Left hindlimb (tissue), 1 donor: ENCODE results near the gene SLC5A11.
"Not testable (repeated sequence)": the region's sequence is repeated elsewhere in the genome, so short reads cannot be mapped to it uniquely, and the experiment has no call there.

ENCODE experiments used
- DNase-seq: peaks from one replicate; pipeline ENCODE4 v3.0.0-alpha.2; 2018

Gene SLC5A11

DNA sequence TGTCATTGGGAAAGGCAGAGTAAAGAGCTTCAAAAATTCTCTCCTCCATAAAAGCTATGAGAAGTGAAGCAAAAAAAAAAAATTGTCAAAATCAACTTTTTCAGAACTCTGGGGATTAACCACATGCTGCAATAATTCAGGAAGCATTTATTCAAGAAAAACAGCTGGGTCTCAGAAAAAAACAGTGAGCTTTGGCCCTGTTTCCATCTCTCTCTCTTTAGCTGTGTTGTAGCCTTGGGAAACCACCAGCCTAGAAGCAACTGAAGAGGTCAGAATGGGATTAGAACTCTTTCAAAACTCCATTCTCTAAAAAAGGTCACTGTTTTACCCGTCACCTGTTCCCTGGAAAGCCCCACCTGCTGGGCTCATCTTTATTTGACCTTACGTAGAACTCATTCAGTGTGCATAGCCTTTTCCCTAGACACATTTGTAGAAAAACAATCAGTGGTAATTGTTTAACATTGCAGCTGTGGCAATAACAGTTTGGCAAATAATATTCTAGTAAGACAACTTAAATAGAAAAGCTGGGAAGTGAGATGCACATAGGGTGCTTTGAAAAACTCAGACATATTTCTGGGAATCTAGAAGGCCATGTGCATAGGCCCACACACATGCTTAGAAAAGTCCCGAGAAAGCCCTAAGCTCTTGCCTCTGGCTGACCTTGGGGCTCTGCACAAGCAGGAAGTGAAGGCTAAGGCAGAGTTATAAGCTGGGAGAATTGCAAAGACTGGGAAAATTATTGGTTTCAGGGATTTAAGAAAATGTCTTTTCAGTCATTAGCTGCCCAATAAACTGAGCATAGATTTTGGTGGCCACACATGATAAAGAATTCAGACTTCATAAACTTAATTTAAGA, 18.0 kb downstream of the SLC5A11 start:
- no peak for DNase-seq

DNA sequence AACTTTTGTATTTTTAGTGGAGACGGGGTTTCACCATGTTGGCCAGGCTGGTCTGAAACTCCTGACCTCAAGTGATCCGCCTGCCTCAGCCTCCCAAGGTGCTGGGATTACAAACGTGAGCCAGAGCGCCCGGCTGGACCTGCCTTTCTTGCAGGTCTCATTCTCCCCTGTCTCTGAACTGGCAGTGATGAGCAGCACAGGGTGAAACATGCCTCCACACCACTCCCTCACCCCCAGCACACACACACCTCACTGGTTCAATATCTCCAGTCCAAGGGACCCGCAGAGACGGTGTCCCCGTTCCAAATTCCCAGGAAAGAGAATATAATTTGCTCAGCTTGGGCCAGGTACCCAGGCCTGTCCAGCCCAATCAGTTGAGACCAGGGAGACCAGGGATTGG, 23.3 kb downstream of the SLC5A11 start:
- no peak for DNase-seq

DNA sequence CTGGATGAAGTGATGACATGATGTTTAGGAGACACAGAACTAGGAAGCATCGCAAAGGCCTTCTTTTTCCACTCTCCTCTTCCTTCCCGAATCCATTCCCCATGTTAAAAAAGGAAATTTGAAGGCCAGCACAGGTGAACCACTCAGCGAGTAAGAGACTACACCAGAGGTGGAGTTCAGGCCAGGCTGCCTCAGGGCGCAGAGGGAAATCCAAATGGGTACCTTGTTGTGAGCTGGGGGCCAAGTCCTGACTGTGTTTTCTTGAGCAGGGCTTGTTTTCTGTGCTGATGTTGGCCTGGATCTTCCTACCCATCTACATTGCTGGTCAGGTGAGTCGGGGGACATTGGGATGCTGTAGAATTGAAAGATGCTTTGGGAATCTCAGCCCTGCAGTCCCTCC, 26.1 kb downstream of the SLC5A11 start:
- no peak for DNase-seq

DNA sequence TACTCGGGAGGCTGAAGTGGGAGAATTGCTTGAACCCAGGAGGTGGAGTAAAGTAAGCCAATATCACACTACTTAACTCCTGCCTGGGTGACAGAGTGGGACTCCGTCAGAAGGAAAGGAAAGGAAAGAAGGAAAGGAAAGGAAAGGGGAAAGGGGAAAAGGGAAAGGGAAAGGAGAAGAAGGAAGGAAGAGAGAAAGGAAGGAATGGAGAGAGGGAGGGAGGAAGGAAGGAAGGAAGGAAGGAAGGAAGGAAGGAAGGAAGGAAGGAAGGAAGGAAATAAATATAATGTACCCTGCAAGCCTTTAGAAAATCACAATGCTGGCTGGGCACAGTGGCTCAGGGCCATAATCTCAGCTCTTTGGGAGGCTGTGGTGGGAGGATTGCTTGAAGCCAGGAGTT, 27.3 kb downstream of the SLC5A11 start:
- DNase-seq: no peak

DNA sequence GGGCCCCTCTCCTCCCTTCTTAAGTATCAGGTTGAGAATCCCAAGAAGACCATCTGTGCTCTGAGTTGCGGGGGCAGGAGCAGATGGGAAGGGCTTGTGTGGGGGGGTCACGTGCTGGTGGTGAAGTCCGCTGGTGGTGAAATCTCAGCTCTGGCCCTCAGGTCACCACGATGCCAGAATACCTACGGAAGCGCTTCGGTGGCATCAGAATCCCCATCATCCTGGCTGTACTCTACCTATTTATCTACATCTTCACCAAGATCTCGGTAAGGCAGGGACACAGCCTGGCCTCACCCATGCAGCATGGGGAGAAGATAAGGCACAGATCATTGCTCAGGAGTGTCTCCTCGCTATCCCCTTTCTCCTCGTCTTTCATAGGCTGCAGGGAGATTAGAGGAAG, 29.7 kb downstream of the SLC5A11 start:
- no peak for DNase-seq

DNA sequence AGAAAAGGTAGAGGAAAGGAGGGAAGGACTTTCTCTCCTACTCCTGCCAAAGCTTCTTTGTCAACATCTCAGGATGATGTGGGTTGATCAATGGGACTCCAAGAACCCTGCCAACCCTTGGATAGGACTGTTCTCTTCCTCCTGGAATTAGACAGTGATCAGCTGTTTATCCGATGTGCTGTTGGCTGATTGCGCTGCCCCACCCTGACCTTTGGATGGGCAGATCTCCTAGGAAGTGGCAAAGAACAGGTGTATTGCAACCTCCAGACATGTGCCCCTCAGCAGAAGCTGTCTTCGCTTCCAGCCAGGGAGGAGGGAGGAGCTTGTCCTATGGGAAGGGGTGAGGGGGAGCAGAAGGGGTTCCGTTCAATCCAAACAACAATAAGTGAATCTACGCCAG, 30.5 kb downstream of the SLC5A11 start:
- DNase-seq: no peak

DNA sequence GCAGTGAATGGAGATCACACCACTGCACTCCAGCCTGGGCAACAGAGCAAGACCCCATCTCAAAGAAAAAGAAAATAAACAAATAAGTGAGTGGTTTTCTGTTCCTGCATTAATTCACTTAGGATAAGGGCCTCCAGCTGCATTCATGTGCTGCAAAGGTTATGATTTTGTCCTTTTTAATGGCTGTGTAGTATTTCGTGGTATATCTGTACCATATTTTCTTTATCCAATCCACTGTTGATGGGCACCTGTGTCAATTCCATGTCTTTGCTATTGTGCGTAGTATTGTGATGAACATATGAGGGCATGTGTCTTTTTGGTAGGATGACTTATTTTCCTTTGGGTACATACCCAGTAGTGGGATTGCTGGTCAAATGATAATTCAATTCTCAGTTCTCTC, 33.9 kb downstream of the SLC5A11 start:
- no peak for DNase-seq

DNA sequence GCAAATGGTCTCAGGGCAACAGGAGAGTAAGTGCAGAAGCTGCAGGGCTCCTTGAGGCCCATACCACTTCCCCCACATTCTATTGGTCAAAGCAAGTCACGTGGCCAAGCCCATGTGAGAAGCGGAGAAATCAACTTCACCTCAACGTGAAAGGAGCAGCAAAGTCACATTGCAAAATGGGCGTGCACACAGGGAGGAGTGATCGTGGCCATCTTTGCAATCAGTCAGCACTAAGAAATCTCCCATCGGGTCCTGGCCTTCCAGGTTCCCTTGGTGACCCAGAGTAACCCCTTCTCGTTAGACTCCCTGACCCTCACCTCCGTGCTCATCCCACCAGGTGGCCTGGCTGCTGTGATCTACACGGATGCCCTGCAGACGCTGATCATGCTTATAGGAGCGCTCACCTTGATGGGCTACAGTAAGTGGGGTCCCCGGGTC, 38.0 kb downstream of the SLC5A11 start:
- no peak for DNase-seq

DNA sequence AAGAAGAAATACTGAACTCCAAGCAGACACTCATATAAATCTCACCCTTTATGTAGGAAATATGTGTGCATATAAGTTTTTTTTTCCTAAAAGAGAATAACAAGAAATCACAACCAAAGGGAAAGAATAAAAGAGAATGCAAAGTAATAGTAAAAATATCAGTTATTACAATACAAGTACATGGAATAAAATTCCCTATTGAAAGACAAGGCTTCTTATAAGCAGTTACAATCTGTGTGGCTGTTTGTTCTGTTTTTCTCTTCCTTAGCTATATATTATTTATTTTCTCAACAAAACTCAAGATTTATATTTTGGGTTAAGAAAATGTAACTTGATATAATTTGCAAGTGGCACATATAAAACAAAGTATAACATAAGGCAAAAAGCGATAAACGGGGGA, 41.7 kb downstream of the SLC5A11 start:
- no peak for DNase-seq

DNA sequence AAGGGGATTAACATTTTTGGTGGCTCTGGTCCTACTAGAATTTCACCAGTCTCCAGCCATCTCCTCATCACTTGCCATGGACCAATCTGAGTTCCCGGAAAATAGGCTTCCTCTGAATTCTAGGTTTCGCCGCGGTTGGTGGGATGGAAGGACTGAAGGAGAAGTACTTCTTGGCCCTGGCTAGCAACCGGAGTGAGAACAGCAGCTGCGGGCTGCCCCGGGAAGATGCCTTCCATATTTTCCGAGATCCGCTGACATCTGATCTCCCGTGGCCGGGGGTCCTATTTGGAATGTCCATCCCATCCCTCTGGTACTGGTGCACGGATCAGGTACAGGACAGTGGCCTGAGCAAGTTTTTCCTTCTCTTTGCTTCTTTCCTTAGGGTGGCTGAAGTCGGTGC, 45.0 kb downstream of the SLC5A11 start:
- no peak for DNase-seq

DNA sequence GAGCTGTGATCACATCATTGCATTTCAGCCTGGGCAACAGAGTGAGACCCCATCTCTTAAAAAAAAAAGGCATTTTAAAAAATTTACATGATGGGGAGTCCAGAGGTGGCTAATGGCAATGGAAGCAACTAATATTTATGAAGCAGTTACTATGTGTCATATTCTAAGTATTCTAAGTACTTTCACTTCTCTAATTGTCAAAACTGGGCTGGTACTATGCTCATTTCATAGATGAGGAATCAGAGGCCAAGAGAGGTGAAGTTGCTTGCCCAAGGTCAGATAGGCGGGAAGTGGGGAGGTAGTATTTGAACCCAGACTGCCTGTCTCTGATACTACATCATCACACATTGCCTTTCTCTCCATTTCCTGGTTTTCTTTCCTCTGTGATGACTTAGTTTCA, 50.7 kb downstream of the SLC5A11 start:
- DNase-seq: no peak

DNA sequence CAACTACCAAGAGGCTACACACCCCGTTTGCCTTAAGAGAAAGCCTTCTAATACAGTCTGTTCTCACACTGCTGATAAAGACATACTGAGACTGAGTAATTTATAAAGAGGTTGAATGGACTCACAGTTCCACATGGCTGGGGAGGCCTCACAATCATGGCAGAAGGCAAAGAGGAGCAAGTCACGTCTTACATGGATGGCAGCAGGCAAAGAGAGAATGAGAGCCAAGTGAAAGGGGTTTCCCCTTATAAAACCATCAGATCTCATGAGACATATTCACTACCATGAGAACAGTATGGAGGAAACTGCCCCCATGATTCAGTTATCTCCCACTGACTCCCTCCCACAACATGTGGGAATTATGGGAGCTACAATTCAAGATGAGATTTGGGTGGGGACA, 51.8 kb downstream of the SLC5A11 start:
- DNase-seq: not testable (repeated sequence)

DNA sequence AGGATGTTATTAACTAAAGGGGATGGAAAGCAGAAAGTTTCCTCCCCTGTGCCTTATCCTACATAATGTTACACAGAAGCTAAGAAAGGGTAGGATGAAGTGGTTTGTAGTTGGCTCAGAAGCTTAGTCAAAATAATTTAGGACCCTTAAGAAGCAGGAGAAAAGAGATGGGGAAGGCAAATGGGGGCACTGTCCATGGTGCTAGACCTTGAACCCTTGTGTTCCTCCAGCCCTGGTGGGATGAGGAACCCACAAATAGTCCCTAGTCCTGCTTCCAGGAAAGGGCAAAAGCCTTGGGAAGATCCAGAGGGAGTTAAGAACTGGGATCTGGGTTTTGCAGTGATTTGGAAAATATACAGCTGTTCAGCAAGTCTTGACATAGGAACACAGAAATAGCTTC, 54.5 kb downstream of the SLC5A11 start:
- DNase-seq: no peak

DNA sequence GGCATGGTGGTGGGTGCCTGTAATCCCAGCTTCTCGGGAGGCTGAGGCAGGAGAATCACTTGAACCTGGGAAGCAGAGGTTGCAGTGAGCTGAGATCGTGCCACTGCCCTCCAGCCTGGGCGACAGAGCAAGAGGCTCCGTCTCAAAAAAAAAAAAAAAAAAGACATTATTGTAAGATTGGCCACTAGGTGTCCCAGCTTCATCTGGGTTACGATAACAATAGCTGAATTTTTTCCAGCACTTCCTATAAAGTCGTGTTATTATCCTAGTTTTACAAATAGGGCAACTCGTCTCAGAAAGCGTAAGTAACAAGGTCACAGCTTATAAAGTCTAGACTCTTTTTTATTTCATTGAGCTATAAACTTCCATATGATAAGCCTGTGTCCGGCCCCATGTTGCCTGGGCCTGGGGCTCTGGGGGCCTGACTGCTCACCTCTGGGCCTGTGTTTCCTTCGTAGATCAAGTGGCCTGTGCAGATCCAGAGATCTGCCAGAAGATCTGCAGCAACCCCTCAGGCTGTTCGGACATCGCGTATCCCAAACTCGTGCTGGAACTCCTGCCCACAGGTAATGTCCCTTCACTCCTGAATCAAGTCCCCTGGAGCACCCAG, 60.5 kb downstream of the SLC5A11 start:
- DNase-seq: no peak

DNA sequence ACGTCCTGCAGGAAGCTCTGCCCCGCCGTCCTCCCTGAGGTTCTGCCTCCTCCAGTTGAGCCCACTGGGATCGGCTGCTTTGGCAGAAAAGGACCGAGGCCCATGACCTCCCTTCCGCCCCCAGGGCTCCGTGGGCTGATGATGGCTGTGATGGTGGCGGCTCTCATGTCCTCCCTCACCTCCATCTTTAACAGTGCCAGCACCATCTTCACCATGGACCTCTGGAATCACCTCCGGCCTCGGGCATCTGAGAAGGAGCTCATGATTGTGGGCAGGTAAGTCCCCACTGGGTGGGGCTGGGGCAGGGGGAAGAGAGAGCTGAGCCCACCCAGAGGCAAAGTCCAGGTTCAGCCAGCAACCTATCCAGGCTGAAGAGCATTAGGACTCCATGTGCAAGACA, 61.1 kb downstream of the SLC5A11 start:
- DNase-seq: no peak

DNA sequence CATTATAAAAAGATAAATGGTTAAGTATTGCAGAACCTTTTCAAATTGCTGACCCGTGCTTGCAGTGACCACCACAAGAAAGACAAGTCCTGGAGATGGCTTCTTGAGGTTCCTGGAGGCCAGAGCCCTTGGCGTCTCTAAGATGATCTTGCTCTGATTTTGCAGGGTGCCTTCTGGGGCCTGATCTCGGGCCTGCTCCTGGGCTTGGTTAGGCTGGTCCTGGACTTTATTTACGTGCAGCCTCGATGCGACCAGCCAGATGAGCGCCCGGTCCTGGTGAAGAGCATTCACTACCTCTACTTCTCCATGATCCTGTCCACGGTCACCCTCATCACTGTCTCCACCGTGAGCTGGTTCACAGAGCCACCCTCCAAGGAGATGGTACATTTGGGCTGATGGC, 63.0 kb downstream of the SLC5A11 start:
- DNase-seq: no peak

DNA sequence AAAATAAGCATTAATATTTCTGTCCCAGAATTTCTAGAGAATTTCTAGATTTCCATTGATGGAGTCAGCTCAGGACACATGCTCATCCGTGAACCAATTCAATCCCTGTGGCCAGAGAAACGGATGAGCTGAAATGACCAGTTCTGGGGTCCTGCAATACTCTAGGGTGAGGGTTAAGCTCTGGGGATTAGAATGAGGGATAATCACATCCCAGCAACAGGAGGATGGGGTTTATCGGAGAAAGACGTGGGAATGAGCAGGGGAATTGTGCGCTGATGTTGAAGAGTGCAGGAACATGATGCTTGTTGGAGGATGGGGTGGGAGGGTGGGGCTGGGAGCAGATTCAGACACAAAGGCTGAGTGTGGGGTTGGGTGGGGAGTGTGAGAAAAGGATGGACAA, 64.1 kb downstream of the SLC5A11 start:
- DNase-seq: no peak

DNA sequence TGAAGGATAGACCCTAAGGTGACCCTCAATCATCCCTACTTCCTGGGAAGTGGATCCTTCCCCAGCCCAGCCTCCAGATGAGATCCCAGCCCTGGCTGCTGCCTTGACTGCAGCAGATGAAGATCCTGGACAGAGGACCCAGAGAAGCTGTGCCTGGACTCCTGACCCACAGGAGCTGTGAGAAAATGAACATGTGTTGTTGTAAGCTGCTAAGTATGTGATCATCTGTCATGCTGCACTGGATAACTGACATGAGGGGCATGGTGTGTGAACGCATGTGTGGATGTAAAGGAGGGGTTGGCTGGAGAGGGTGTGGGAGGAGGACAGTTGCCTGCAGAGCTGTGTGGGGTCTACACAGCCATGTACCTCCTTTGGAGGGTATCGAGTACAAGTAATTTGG, 69.3 kb downstream of the SLC5A11 start:
- no peak for DNase-seq

DNA sequence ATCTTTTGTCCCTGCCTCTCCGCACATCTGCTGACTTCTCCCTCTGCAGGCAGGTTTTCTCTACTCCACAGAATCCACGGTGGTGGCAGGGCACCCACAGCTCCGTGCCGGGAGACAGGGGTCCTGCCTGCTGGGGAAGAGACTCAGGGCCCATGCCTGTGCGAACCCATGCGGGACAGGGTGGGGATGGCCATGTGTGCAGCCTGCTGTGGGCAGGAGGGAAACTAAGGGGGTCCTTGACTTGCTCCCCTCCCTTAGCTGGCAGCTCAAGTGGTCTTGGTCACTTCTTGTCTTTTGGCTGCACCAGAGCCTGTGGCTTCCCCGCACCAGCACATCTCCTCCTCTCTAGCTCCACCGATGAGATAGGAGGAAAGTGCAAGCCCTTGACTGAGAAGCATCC, 69.8 kb downstream of the SLC5A11 start:
- no peak for DNase-seq

DNA sequence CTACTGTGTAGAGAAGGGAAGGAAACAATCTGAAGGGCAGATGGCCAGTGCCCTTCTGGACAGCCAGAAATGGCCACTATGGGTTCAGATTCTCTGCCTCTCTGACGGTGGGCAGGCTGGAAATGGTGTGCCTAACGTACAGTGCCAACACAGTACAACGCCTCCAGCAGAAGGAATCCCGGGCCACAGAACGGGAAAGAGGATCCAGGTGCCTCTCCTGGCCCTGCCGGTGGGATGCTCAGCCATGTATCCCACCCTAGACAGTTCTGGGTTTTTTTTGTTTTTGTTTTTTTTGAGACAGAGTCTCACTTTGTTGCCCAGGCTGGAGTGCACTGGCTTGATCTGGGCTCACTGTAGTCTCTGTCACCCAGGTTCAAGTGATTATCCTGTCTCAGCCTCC, 71.5 kb downstream of the SLC5A11 start:
- no peak for DNase-seq

DNA sequence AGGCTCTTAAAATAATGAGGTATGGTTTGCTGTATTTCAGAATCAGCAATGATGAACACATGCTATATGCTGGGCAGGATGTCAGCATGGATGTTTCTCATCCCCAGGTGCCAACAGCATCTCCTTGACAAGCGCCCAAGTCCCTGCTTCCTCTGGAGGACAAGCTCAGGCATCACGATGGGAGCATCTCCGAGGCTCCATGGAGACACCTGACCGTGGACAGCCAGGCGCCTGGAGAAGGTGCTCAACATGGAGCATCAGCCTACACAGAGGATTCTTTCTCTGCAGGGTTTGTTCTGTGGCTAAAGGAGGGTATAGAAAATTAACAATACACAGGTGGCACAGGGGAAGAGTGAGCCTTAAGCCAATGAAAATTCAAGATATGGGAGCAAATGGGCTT, 72.1 kb downstream of the SLC5A11 start:
- no peak for DNase-seq

DNA sequence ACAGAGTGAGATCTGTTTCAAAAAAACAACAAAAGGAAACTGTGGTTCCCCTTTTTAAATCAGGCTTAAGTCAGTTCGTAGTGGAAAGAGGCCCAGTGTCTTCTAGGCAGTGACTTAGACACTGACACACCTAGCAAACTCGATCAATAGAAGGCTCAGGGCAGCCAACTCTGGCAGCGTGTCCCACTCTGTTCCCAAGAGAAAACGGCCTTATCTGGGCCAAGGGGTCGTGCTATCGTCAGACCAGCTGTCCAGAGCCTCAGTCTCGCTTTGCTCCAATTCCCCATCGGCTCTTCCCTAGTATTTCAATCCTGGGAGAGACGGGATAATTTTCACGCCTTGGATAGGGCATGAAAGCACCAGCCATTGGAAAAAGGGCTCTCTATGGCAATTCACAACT, 72.9 kb downstream of the SLC5A11 start:
- no peak for DNase-seq

DNA sequence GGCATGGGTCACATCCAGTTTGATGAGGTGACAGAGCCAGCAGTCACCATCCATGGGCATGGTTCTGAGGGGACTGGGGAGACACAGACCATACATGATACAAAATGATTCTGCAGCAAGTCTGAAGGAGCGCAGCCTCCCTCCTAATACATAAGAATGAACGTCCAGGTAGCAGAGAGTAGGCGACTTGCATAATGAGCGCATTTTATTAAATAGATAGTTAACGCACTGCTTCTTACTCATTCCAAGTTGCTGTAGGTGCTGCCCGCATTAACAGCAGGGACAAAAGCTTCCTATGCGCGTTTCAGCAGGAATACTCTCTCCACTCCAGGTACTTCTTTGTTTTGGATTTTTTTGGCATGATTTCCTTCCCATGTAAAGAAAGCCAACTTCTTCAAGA, 73.8 kb downstream of the SLC5A11 start:
- no peak for DNase-seq

DNA sequence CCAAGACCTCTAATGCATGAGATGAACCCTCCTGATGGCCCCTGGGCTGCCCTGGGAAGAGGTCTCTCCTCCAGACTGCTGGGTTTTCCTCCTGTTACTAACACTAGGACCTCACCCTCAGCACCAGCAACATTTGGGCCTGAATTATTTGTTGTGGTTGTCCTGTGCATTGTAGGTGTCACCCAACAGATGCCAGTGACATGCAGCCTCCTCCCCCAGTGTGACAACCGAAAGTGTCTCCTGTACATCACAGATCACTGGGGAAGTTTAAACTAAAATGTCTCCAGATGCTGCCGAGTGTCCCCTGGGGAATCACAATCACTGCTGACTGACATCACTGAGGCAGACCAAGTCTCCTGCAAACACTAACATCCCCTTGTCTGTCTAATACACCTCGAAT, 74.8 kb downstream of the SLC5A11 start:
- DNase-seq: no peak

DNA sequence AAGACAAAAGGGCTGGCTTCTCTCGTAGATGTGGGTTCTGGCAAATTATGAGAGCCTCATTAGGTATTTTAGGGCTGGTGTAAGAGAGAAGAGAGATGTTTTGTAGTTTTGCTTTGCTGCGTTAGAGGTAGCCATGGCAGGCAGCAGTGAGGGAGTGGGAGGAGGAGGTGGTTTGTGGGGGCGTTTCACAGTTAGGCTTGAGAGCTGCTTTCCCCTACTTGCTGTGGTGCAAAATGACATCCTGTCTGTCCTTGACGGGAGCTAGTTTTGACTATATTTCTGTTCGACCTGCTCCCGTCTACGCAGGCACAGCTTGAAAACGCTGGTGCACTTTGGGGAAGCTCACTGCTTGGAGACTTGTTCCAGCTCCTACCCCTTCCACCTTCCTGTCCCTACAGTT, 75.5 kb downstream of the SLC5A11 start:
- no peak for DNase-seq
